GM19455 (cell line): ENCODE results near the gene RHBDL3.

Experiments
- ATAC-seq: cut with Tn5 transposase; IDR thresholded peaks from one replicate; pipeline ENCODE4 v1.9.1; 2021; ENCODE audit not compliant: unreplicated experiment

Gene RHBDL3

GRCh38 chr17:32356378-32356743 is 90.7 kb downstream of the RHBDL3 start:
- ATAC-seq = no peak

GRCh38 chr17:32356750-32357149 is 91.1 kb downstream of the RHBDL3 start:
- ATAC-seq = no peak

DNA sequence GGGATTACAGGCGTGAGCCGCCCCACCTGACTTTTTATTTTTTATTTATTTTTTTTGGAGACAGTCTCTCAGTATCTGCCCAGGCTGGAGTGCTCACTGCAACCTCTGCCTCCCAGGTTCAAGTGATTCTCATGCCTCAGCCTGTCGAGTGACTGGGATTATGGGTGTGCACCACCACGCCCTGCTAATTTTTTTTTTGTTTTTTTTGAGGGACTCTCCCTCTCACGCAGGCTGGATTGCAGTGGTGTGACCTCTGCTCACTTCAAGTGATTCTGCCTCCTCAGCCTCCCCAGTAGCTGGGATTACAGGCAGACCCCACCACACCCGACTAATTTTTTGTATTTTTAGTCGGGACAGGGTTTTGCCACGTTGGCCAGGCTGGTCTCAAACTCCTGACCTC is 92.0 kb downstream of the RHBDL3 start:
- ATAC-seq = no peak

DNA sequence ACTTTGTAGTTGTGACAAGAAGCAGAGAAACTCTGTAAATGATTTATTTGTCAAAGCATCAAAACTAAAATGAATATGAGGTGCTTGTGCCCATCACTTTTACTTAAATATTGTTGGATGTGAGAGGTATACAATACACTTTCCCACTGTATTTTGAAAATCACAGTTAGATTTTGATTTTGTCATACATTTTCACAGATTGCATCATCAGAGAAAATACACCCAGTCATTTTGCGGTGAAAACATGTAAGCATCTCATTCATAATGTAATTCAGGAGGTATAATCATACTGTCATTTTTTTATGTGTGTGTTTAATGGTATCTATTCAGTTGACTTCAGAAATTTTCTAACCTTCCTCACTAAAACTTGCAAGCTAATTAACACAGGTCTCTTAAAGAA is 95.6 kb downstream of the RHBDL3 start:
- no peak for ATAC-seq

DNA sequence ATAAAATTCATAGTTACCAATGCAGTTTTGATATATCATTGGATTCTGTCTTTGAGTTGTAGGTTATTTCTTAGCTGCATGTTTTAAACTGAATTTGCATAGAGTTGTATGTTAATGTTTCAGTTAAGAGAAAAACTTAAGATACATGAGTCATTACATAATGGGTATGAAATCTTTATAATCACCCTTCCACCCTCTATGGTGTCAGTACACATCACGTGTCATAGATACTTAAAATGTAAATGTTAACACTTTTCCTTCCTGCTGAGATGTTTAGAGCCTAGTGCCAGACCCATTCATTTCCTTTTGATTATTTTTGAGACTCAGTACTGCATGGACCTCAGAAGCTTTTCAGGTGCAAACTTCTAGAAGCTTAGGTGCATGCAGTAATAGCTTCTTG is 104.8 kb downstream of the RHBDL3 start:
- ATAC-seq = no peak
